Loucy (cell line): ENCODE measurements around the gene RPL23.

Experiments
- H2AFZ ChIP-seq: fragments of 200-600 bp; sonication (generic); 2 replicates; pipeline ENCODE4 v1.6.0; 2016; ENCODE audit warnings: antibody characterized with exemption, mild to moderate bottlenecking, low read length, moderate library complexity
- H3F3A ChIP-seq: fragments of 200-600 bp; 2 replicates; pipeline ENCODE4 v1.6.0; 2016; ENCODE audit warnings: antibody characterized with exemption, low read depth, mild to moderate bottlenecking
- H3K27me3 ChIP-seq: fragments of 200-600 bp; sonication (generic); 2 replicates; pipeline ENCODE4 v1.6.1; 2014; ENCODE audit warnings: low read length, mild to moderate bottlenecking; ENCODE audit not compliant: insufficient read depth, poor library complexity, severe bottlenecking
- H3K36me3 ChIP-seq: fragments of 200-600 bp; sonication (generic); 2 replicates; pipeline ENCODE4 v1.6.1; 2016; ENCODE audit warnings: low read length; ENCODE audit not compliant: insufficient read depth
- H3K4me1 ChIP-seq: fragments of 200-600 bp; sonication (generic); 2 replicates; pipeline ENCODE4 v1.5.1; 2014; ENCODE audit warnings: low read length, mild to moderate bottlenecking; ENCODE audit not compliant: insufficient read depth, poor library complexity, severe bottlenecking
- H3K4me2 ChIP-seq: fragments of 200-600 bp; sonication (generic); 2 replicates; pipeline ENCODE4 v1.6.0; 2014; ENCODE audit warnings: antibody characterized with exemption, low read length, low read depth, mild to moderate bottlenecking; ENCODE audit not compliant: poor library complexity, severe bottlenecking
- H3K4me3 ChIP-seq: fragments of 200-600 bp; sonication (generic); 2 replicates; pipeline ENCODE4 v1.5.1; 2014; ENCODE audit warnings: low read length, mild to moderate bottlenecking, mixed read lengths; ENCODE audit not compliant: poor library complexity, severe bottlenecking
- H3K79me2 ChIP-seq: fragments of 200-600 bp; sonication (generic); 2 replicates; pipeline ENCODE4 v1.6.1; 2014; ENCODE audit warnings: low read length; ENCODE audit not compliant: insufficient read depth
- H3K9ac ChIP-seq: fragments of 200-600 bp; sonication (generic); 2 replicates; pipeline ENCODE4 v1.6.0; 2014; ENCODE audit warnings: mild to moderate bottlenecking, low read depth, low read length, moderate library complexity; ENCODE audit not compliant: poor library complexity, severe bottlenecking
- H3K9me2 ChIP-seq: fragments of 200-600 bp; sonication (generic); replicated peaks from 2 replicates; pipeline ENCODE4 v1.6.1; 2016; ENCODE audit warnings: low read depth, low read length, mixed read lengths
- H3K9me3 ChIP-seq: fragments of 200-600 bp; sonication (generic); 2 replicates; pipeline ENCODE4 v1.6.1; 2014; ENCODE audit warnings: mild to moderate bottlenecking, antibody characterized with exemption, low read length, low read depth; ENCODE audit not compliant: insufficient read depth
- H4K20me1 ChIP-seq: fragments of 200-600 bp; sonication (generic); 2 replicates; pipeline ENCODE4 v1.6.0; 2014; ENCODE audit warnings: antibody characterized with exemption, low read length, mild to moderate bottlenecking; ENCODE audit not compliant: insufficient read depth, poor library complexity, severe bottlenecking
- CTCF ChIP-seq: fragments of 200-600 bp; sonication (generic); conservative IDR thresholded peaks from 2 replicates; pipeline ENCODE4 v1.5.1; 2014; ENCODE audit warnings: mild to moderate bottlenecking, antibody characterized with exemption, low read length
- EZH2phosphoT487 ChIP-seq: fragments of 200-600 bp; IDR thresholded peaks from 2 replicates; pipeline ENCODE4 v1.6.1; 2018; ENCODE audit warnings: antibody characterized with exemption, mild to moderate bottlenecking, moderate library complexity, borderline replicate concordance

Gene RPL23

GRCh38 chr17:38872027-38872511, 18.5 kb upstream of the RPL23 start:
- Histone ChIP-seq H3K4me2 (peak overlapping the region; percentile 89), H3K36me3 (no peaks in the 10 kb centered on the region), H3K9me2 (no peaks in the 10 kb centered on the region), H3K9me3 (no peaks in the 10 kb centered on the region), H2AFZ (no peak overlapping the region), H3K27me3 (no peaks in the 10 kb centered on the region), H3K4me1 (peaks cover 43% of the 10 kb centered on the region), H3K4me3 (peak overlapping the region; percentile 88), H3K79me2 (peaks cover 68% of the 10 kb centered on the region), H3K9ac (peak overlapping the region; percentile 97), H4K20me1 (peaks cover 52% of the 10 kb centered on the region), H3F3A (no peaks in the 10 kb centered on the region; the same call in 1 of the 2 replicates)
- TF ChIP-seq EZH2phosphoT487 (no peak), CTCF (no peak)

GRCh38 chr17:38871247-38872015, 17.9 kb upstream of the RPL23 start:
- peaks cover 61% of the 10 kb centered on the region for H3K79me2 ChIP-seq
- no peak overlapping the region for H2AFZ ChIP-seq
- no peaks in the 10 kb centered on the region for H3K36me3 ChIP-seq
- peaks cover 41% of the 10 kb centered on the region for H3K4me1 ChIP-seq
- H3K27me3 ChIP-seq, result no peaks in the 10 kb centered on the region
- H3K9ac ChIP-seq, result peak overlapping the region; percentile 97
- no peaks in the 10 kb centered on the region for H3K9me2 ChIP-seq
- H3K4me3 ChIP-seq, result peak overlapping the region; percentile 88
- H3K9me3 ChIP-seq, result no peaks in the 10 kb centered on the region
- peaks cover 48% of the 10 kb centered on the region for H4K20me1 ChIP-seq
- H3F3A ChIP-seq, result no peaks in the 10 kb centered on the region; the same call in 1 of the 2 replicates
- H3K4me2 ChIP-seq, result peak overlapping the region; percentile 89
- TF ChIP-seq EZH2phosphoT487, result no peak
- peak; percentile 59 for TF ChIP-seq CTCF

GRCh38 chr17:38870259-38871165, 17.0 kb upstream of the RPL23 start:
- H3K9ac ChIP-seq, result peak overlapping the region; percentile 97
- no peaks in the 10 kb centered on the region for H3K27me3 ChIP-seq
- peaks cover 44% of the 10 kb centered on the region for H4K20me1 ChIP-seq
- H3K9me2 ChIP-seq, result no peaks in the 10 kb centered on the region
- TF ChIP-seq EZH2phosphoT487 (no peak), CTCF (no peak)
- peak overlapping the region; percentile 88 for H3K4me3 ChIP-seq
- H3K4me1 ChIP-seq, result peaks cover 37% of the 10 kb centered on the region
- H3K79me2 ChIP-seq, result peaks cover 54% of the 10 kb centered on the region
- no peaks in the 10 kb centered on the region; the same call in 1 of the 2 replicates for H3F3A ChIP-seq
- H3K9me3 ChIP-seq, result no peaks in the 10 kb centered on the region
- H2AFZ ChIP-seq, result peak overlapping the region; percentile 68; the same call in 1 of the 2 replicates
- peak overlapping the region; percentile 89 for H3K4me2 ChIP-seq
- no peaks in the 10 kb centered on the region for H3K36me3 ChIP-seq
